Lung microvascular endothelial cell (primary cell): ENCODE measurements around the gene MAPK6. TPM values are rescaled to one million over a fixed set of nuclear protein-coding genes. Genes with fewer than 3 reads are reported as not detected.
"Not testable (repeated sequence)": the region's sequence is repeated elsewhere in the genome, so short reads cannot be mapped to it uniquely, and the experiment has no call there.

ENCODE experiments used
- DNase-seq, 2 donors: peaks; one replicate each; pipeline versions ENCODE4 v3.0.0 to v3.0.0-alpha.2; 2010; ENCODE audit warnings: low read depth in 2 of 2
- total RNA-seq: library from RNA; depleted of rRNA; stranded (reverse); fragments of >200 nt; gene quantifications from 2 replicates; pipeline ENCODE4 v1.2.1, GENCODE V29; 2014

The MAPK6 gene
- total RNA-seq, 1 donor from 2014 or later = 24.6 TPM

- DNase-seq = no peak
These were observed 23.2 kb downstream of the MAPK6 start for GRCh38 chr15:52042051-52042851.

DNA sequence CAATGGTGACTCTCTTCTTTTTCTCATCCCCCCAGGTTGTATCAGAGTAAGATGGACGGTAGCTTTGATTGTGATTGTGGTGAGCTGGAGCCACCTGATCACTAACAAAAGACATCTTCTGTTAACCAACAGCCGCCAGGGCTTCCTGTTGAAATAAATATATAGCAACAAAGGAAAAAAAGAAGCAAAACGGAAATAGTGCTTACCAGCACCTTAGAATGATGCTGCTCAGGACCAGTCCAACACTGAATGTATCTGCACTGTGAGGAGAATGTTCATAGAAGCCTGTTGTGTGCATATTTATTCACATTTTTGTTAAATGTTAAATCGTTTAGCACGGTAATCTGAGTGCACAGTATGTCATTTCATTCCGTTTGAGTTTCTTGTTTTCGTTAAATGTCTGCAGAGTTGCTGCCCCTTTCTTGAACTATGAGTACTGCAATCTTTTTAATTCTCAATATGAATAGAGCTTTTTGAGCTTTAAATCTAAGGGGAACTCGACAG is 26.8 kb downstream of the MAPK6 start:
- peak in 1 of 2 donors; percentile 43 for DNase-seq

DNA sequence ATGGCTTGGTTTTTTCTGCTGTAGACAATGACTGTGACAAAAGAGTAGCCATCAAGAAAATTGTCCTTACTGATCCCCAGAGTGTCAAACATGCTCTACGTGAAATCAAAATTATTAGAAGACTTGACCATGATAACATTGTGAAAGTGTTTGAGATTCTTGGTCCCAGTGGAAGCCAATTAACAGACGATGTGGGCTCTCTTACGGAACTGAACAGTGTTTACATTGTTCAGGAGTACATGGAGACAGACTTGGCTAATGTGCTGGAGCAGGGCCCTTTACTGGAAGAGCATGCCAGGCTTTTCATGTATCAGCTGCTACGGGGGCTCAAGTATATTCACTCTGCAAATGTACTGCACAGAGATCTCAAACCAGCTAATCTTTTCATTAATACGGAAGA is 27.5 kb downstream of the MAPK6 start:
- not testable (repeated sequence) for DNase-seq

DNA sequence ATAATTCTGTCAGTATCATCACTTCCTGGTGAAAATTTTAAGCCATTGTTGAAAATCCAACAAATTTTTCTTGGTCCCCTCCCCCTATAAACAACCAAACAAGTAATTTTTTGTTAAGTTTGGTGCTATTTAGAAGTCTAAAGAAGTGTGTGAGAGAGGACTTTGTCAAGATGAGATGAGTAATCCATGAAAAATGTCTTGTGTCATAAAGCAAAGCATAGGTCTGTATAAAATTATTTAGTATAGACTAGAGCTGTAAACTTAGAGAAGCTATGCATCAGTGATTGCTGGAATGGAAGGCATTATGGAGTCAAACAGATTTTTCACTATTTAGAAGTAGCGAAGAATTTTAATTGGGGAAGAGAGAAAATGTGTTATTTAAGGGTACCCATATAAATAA is 31.4 kb downstream of the MAPK6 start:
- DNase-seq = peak in 1 of 2 donors; percentile 28

DNA sequence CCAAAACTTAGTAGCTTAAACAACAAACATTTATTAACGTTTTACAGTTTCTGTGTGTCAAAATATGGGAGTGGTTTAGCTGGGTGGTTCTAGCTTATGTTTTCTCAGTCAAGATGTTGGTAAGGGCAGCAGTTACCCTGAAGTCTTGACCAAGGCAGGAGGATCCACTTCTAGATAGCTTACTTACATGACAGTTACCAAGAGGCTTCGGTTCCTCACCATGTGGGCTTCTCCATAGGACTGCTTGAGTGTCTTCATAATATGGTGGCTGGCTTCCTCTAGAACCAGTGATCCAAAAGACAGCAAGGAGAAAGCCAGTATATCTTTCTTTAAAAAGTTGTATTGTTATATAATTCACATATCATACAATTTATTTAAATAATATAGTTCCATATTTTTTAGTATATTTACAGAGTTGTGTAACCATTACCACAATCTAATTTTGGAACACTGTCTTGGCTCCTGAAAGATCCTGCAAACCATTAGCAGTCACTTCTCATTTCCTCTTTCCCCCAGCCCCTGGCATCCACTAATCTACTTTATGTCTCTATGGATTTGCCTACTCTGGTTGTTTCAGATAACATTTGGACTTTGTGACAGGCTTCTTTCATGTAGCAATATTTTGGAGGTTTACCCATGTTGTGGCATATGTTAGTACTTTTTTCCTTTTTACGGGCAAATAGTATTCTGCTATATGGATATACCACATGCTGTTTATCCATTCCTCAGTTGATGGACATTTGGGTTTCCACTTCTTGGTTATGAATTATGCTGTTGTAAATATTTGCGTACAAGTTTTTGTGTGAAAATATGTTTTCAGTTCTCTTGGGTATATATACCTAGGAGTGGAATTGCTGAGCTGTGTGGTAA is 33.3 kb downstream of the MAPK6 start:
- no peak for DNase-seq

DNA sequence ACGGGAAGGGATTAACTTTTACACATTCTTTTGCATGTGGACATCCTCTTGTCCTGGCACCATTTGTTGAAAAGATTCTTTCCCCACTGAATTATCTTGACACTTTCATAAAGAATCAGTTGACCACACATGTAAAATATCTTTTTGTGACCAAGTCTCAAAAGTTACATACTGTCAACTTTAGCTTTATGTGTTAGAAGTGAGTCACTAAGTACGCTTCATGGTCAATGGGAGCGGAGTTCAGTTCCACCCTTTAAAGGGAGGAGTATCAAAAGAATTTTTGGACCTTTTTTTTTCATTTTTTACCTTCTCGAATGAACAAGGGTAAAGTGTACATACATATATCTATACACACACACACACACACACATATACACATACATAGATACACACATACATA is 35.4 kb downstream of the MAPK6 start:
- no peak for DNase-seq

DNA sequence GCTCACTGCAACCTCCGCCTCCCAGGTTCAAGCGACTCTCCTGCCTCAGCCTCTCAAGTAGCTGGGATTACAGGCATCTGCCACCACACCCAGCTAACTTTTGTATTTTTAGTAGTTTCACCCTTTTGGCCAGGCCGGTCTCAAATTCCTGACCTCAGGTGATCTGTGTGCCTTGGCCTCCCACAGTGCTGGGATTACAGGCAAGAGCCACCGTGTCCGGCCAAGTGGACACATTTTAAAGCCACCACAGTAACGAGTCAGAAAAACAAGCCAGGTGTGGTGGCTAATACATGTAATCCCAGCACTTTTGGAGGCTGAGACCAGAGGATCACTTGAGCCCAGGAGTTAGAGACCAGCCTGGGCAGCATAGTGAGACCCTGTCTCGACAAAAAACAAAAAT is 35.8 kb downstream of the MAPK6 start:
- DNase-seq = not testable (repeated sequence)

GRCh38 chr15:52056001-52056400 is 37.0 kb downstream of the MAPK6 start:
- no peak for DNase-seq

- no peak for DNase-seq
These were observed 37.5 kb downstream of the MAPK6 start for GRCh38 chr15:52056496-52056895.

DNA sequence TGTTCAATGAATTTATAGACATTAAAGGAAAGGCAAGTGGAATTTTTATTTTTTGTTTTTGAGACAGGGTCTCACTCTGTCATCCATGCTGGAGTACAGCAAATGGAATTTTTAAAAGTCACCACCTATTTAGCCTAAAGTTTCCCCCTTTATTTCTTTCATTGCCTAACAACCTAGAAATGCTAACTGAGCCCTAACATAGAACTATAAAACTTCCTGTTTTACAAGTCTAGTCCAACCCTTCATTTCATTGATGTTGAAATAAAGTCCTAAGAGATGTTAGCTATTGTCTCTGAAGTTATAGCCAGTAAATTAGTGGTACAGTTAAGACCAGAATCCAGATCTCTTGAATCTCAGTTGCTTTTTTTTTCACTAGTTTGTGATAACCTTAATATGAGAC is 39.0 kb downstream of the MAPK6 start:
- DNase-seq = no peak

GRCh38 chr15:52060501-52060900 is 41.5 kb downstream of the MAPK6 start:
- DNase-seq = no peak

DNA sequence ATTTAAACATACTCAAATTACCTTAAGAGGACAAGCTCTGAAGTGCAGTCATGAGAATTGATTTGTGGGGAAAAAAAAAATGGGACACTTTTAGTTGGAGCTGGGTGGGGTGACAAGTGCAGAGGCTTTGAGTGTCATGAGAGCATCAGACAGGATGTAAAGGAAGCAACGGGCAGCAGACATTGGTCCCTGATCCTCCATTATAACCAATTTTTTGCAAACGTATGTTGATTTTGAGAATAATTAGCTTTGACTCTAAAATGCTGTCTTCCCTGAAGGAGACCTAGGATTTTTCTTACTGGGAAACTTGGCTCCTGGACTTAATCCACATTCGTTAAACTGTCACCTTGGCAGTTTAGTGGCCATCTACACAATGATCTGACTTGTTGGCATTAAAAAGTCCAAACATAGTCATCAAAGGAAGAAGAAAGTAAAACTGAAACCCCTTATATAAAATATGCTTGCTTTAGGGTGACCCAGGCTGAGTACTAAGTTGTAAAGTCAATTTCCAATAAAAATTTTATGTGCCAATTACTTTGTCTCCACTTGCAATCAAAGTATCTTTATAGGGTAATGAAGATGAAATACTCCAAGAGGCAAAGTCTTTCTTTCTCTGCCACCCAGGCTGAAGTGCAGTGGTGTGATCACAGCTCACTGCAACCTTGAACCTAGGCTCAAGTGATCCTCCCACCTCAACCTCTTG is 48.0 kb downstream of the MAPK6 start:
- no peak for DNase-seq

DNA sequence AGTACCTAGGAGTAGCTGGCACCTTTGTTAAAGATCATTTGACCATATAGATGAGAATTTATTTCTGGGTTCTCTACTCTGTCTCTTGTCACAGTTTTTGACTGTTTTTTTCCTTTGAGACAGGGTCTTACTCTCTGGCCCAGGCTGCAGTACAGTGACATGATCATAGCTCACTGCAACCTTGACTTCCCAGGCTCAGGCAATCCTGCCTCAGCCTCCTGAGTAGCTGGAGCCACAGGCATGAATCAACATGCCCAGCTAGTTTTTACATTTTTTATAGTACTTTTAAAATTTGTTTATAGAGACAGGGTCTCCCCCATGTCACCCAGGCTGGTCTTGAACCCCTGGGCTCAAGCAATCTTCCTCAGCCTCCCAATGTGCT is 48.5 kb downstream of the MAPK6 start:
- no peak for DNase-seq

- DNase-seq = no peak
These were observed 49.1 kb downstream of the MAPK6 start for GRCh38 chr15:52068004-52068615.

GRCh38 chr15:52069559-52069958 is 50.5 kb downstream of the MAPK6 start:
- DNase-seq = no peak

DNA sequence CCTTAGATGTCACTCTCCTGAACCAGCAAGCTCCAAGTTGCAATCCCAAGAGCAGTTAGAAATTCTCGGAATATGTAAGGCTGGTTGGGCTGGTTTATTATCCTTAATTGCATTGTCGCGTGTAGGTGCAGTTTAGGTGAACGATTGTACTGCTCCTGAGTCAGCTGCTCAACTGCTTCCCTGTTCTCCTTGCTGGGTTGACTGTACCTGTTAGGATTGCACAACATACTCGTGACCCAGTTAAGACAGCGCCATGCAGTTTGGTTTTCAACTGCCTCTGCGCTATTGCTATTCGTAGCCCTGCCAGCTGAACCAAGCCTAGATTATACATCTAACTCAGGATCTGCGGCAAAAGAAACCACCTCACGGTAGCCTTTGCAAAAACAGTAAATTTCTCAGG is 52.6 kb downstream of the MAPK6 start:
- no peak for DNase-seq

DNA sequence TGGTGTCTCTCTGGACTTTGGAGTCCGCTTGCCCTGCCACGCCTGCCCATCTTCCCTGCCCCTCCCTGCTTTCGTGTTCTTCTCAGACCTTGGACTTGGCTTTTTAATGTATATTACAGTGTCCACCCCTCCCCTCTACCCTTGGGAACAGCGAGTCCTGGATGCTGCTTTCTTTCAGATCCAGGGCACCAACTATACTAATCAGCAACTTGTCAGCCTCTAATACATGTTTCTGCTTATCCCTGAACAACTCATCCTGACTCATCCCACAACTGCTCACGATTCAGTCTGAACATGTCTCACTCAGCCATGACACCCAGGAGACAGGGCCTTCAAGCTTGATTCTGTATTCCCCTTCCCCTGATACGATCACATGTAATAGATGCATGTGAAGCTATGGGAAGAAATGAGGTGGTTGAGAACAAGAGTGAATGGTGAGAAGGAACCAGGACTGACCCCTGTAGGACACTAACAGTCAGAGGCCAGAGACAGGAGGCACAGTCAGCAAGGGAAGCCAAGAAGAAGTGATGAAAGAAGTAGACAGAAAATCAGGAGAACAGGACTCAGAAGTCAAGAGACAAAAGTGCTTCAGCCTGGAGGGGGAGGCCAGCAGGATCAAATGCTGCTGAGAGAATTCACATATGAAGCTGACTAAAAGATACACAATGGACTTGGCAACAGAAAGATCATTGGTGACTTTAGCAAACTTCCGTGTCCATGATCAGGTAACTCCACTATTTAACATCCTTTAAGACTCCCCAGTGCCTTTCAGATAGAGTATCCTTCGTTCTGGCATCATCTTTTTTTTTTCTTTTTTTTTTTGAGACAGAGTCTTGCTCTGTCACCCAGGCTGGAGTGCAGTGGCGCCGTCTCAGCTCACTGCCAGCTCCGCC is 58.1 kb downstream of the MAPK6 start:
- peak; percentile 10 to 83 for DNase-seq

- DNase-seq = peak in 1 of 2 donors; percentile 55
These were observed 59.3 kb downstream of the MAPK6 start for GRCh38 chr15:52078197-52078875.

DNA sequence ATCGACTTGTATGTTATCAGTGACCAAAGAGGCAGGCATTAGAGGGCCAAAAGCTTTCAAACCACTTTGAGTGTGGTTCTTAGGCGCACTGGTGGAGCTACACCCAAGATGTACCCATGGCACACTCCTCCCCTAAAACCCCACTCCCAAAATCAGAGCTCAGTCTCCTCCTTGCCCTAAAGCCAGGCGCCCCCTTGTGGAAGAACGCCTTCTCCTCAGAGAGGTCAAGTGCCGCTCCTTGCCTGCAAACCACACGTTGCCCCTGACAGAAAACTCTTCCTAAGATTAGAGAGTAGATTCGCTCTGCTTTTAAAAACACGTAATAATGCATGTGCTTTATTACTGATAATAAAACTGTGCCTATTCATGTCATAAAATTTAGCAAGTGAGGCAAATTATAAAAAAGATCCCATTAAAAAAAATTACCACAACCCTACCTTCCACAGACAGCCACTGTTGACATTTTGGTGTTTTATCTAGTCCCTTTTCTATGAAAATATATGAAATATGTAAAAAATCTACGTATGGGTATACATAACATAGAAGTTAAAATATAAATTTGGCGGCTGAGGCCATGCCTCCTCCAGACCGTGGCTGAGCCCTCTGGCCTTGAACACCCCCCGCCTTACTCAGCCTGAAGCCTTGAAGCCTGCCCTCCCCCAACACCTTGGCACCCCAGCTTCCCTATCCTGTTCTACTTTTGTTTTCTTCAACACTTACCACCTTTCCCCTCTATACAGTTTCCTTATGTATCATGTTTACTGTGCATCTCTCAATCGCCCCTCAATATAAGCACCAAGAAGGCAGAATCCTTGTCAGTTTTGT is 60.1 kb downstream of the MAPK6 start:
- peak; percentile 66 to 70 for DNase-seq
